ENCODE measurements around the gene TF.

GRCh38 chr3:133834621-133835417, 88.6 kb downstream of the TF start:
- TF ChIP-seq CTCF (IDR thresholded peaks at IDR 0.05), result no peak
- TF ChIP-seq POLR2A (IDR thresholded peaks at IDR 0.05), result no peak
